HL-60 (cell line): ENCODE results near the gene AKT1.

Experiments
- DNase-seq, 2 experiments: peaks; one replicate each; pipeline ENCODE4 v3.0.0-alpha.2; 2010 to 2020; ENCODE audit warnings: low read depth in 1 of 2, low spot score in 1 of 2
- H3K27ac ChIP-seq: fragments of 250-450 bp; sonication (Bioruptor Pico); replicated peaks from 2 replicates; pipeline ENCODE4 v1.5.1; 2020; ENCODE audit warnings: mild to moderate bottlenecking, moderate library complexity
- H3K27me3 ChIP-seq: fragments of 250-450 bp; sonication (Bioruptor Pico); 2 replicates; pipeline ENCODE4 v1.5.1; 2021; ENCODE audit warnings: mild to moderate bottlenecking, moderate library complexity; ENCODE audit not compliant: insufficient read depth, poor library complexity, severe bottlenecking
- H3K4me3 ChIP-seq: replicated peaks from 2 replicates; pipeline ENCODE4 v1.5.1; 2011; ENCODE audit warnings: mild to moderate bottlenecking, control low read depth, low read length; ENCODE audit not compliant: insufficient read depth
- CTCF ChIP-seq: IDR thresholded peaks from one replicate; pipeline ENCODE4 v1.5.1; 2011; ENCODE audit warnings: low read length, control low read depth, inconsistent platforms; ENCODE audit not compliant: insufficient read depth
- GABPA ChIP-seq: IDR thresholded peaks from 2 replicates; pipeline ENCODE4 v1.6.1; 2012; ENCODE audit warnings: low read depth
- POLR2AphosphoS5 ChIP-seq: IDR thresholded peaks from 2 replicates; pipeline ENCODE4 v1.6.1; 2012; ENCODE audit warnings: low read depth
- SPI1 ChIP-seq: IDR thresholded peaks from 2 replicates; pipeline ENCODE4 v1.6.1; 2012; ENCODE audit warnings: low read depth, mild to moderate bottlenecking, borderline replicate concordance
- TF ChIP-seq, protein P1 (sequence below): IDR thresholded peaks from 2 replicates; pipeline ENCODE4 v1.6.1; 2012; ENCODE audit warnings: low read depth; ENCODE audit not compliant: insufficient replicate concordance

Gene AKT1

DNA sequence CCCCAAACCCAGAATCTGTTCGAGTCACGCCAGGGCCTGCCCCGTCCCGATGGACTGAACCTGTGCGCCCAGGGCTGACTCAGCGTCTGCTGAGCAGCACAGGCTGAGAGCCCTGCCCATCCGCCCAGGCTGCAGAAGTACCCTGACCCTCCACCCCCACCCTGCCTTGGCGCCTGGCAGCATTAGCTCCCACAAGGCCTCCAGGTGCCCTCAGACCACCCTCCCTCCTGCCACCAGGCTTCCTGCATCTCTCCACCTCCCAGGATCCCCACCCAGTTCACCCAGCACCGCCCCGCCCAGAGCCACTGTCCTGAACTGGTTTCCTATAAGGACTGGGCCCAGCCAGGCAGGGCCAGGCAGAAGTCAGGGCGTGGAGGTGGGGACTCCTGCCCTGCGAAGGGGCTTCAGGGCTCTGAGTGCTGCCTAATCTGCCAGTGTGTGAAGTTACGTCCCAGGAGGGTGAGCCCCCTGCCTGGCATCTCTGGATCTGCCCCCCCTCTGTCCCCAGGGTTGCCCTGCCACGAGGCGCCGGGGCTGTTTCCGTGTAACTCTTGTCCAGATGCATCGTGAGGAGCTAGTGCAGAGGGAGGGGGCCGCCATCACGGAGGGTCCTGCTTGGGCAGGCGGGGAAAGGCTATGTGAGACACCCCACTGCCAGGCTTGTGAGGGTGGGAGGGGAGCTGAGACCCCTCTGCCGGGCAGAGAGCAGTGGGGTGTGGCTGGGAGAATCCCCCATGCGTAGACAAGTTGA, 62.4 kb downstream of the AKT1 start:
- DNase-seq = no peak
- Histone ChIP-seq H3K4me3 (no peak overlapping the region), H3K27ac (no peak overlapping the region), H3K27me3 (peaks cover 4% of the 10 kb centered on the region)
- no peak for TF ChIP-seq CTCF
- no peak for TF ChIP-seq SPI1
- no peak for TF ChIP-seq POLR2AphosphoS5
- no peak for TF ChIP-seq GABPA
- TF ChIP-seq, protein P1, sequence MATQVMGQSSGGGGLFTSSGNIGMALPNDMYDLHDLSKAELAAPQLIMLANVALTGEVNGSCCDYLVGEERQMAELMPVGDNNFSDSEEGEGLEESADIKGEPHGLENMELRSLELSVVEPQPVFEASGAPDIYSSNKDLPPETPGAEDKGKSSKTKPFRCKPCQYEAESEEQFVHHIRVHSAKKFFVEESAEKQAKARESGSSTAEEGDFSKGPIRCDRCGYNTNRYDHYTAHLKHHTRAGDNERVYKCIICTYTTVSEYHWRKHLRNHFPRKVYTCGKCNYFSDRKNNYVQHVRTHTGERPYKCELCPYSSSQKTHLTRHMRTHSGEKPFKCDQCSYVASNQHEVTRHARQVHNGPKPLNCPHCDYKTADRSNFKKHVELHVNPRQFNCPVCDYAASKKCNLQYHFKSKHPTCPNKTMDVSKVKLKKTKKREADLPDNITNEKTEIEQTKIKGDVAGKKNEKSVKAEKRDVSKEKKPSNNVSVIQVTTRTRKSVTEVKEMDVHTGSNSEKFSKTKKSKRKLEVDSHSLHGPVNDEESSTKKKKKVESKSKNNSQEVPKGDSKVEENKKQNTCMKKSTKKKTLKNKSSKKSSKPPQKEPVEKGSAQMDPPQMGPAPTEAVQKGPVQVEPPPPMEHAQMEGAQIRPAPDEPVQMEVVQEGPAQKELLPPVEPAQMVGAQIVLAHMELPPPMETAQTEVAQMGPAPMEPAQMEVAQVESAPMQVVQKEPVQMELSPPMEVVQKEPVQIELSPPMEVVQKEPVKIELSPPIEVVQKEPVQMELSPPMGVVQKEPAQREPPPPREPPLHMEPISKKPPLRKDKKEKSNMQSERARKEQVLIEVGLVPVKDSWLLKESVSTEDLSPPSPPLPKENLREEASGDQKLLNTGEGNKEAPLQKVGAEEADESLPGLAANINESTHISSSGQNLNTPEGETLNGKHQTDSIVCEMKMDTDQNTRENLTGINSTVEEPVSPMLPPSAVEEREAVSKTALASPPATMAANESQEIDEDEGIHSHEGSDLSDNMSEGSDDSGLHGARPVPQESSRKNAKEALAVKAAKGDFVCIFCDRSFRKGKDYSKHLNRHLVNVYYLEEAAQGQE = no peak

DNA sequence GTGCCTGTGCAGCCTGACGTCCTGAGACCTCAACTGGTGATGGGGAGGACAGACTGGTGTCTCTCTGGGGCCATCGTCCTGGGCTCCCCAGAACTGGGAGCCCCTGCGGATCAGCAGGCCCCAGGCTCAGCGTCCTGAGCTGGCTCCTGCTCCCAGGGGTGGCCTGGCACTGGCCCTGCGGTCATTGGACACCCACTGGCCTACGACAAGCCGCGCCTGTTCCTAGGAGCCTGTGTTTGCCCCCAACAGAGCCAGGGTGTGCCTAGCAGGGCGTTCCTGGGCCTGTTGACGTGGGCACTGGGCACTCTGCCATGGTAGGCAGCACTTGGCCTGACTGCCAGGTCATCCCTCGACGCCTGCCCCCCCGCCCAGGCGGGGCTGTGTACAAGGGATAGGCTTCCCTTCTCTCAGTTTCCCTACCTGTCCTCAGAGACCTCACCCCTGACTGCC, 63.2 kb downstream of the AKT1 start:
- Histone ChIP-seq H3K27ac (no peak overlapping the region), H3K4me3 (no peak overlapping the region), H3K27me3 (peaks cover 10% of the 10 kb centered on the region)
- TF ChIP-seq CTCF (no peak), POLR2AphosphoS5 (no peak), GABPA (no peak)
- no peak for DNase-seq

- H3K27me3 ChIP-seq = peaks cover 17% of the 10 kb centered on the region
- H3K27ac ChIP-seq = no peak overlapping the region
- no peak for DNase-seq
- no peak overlapping the region for H3K4me3 ChIP-seq
- no peak for TF ChIP-seq POLR2AphosphoS5
- TF ChIP-seq SPI1 = no peak
- TF ChIP-seq, protein P1 = no peak
- no peak for TF ChIP-seq GABPA
- TF ChIP-seq CTCF = no peak
These were observed 63.9 kb downstream of the AKT1 start for GRCh38 chr14:104731320-104732294.
